HG03095 (cell line): Measurements from ENCODE around the gene ARHGEF10L.
"Not testable (repeated sequence)": the region's sequence is repeated elsewhere in the genome, so short reads cannot be mapped to it uniquely, and the experiment has no call there.

ENCODE experiments used
- ATAC-seq: cut with Tn5 transposase; IDR thresholded peaks from one replicate; pipeline ENCODE4 v1.9.1; 2021; ENCODE audit warnings: moderate library complexity; ENCODE audit not compliant: unreplicated experiment

The ARHGEF10L gene

GRCh38 chr1:17729248-17729647 lies 189.8 kb downstream of the ARHGEF10L start:
- no peak for ATAC-seq

GRCh38 chr1:17729909-17730308 lies 190.4 kb downstream of the ARHGEF10L start:
- ATAC-seq = no peak

- no peak for ATAC-seq
These were observed 192.0 kb downstream of the ARHGEF10L start for GRCh38 chr1:17731460-17731859.

GRCh38 chr1:17732475-17732874 lies 193.0 kb downstream of the ARHGEF10L start:
- ATAC-seq = no peak

DNA sequence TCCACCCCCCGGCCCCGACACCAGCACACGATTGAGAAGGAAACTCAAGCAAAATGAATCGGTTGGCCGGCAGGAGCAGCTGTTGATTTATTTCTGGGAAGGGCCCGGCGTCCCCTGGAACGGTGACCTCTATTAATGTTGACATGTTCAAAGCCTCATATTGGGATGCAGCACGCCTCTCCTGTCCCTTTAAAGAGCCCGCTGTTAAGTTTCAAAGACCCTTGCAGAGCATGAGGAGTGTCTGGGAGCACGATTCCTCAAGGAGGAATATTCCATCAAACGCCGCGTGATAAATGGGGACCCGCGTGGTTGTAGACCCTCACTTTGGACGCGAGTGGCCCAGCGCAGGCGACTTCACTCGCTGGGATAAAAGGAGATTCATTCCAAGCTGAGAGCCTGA lies 194.2 kb downstream of the ARHGEF10L start:
- no peak for ATAC-seq

DNA sequence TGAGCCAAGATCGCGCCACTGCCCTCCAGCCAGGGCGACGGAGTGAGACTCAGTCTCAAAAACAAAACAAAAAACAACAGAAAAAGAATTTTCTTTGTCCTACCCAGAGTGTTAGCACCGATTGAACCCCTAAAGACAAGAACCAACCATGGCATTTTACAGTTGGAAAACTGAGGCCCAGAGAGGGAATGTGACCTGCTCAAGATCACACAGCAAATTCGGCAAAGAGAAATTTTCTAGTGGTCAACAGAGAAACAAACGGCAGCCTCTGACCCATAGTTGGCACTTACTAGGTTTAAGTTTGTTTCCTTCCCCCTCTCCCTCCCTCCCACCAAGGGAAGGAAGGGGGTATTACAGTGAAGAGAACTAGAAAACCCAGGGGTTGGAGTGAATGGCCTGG lies 195.1 kb downstream of the ARHGEF10L start:
- no peak for ATAC-seq

- ATAC-seq = no peak
These were observed 195.8 kb downstream of the ARHGEF10L start for GRCh38 chr1:17735348-17735747.

- no peak for ATAC-seq
These were observed 196.3 kb downstream of the ARHGEF10L start for GRCh38 chr1:17735793-17736192.

DNA sequence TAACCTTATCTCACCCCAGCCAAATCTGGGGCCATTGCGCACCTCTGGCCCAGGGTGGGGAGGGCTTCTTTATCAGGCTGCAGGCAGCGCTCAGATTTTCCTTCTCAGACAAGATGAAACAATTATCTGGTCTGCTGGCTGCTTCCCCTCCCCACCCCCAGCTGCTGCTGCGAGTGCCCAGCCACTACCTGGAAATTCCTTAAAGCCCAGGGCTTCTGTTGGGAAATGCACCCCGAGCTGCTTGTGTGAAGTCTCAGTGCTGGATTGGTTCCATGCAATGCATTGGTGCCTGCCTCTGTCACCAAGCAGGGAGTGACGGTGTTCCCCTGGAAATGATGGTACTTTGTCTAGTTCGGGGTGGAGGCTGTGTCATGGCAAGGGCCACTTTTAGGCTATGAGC lies 197.1 kb downstream of the ARHGEF10L start:
- ATAC-seq = no peak

GRCh38 chr1:17739050-17739449 lies 199.6 kb downstream of the ARHGEF10L start:
- no peak for ATAC-seq

- no peak for ATAC-seq
These were observed 201.6 kb downstream of the ARHGEF10L start for GRCh38 chr1:17741052-17741451.

GRCh38 chr1:17742583-17742982 lies 203.1 kb downstream of the ARHGEF10L start:
- no peak for ATAC-seq

- ATAC-seq = no peak
These were observed 203.6 kb downstream of the ARHGEF10L start for GRCh38 chr1:17743008-17743647.

- ATAC-seq = no peak
These were observed 204.4 kb downstream of the ARHGEF10L start for GRCh38 chr1:17743925-17744324.

DNA sequence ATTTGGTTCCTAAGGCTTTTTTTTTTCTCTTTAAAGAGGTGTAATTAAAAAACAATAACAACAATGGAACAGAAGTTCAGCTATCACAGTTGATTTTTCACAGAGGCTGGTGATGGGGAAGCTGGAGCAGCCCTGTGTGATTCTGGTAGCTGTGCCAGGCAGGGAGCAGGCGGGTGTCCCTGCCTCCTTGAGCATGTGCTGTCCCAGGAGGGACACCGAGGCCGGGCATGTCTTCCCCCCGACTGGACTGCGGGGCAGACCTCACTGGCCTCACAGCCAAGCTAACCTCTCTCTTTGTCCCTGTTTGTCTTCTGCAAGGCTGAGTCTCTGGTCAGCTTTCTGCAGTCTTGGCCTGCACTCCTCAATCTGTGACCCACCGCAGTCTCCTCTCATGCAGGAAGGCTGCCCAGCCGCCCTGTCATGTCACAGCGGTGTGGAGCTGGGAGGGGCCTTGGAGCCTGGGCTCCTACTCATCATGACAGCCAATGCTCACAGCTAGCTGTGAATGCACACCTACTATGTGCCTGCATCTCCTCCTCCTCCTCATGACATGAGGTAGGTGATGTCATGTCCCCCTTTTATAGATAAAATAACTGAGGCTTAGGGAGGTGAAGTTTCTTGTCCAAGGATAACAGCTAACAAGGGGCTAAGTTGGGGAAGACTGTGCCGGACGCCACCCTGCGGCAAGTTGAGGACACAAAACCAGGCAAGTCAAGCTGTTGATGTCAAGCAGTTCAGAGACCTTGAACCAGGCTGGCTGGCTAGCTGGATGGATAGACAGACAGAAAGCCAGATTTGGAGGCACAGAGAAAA lies 205.4 kb downstream of the ARHGEF10L start:
- no peak for ATAC-seq

GRCh38 chr1:17745479-17745955 lies 206.0 kb downstream of the ARHGEF10L start:
- no peak for ATAC-seq

- ATAC-seq = not testable (repeated sequence)
These were observed 206.8 kb downstream of the ARHGEF10L start for GRCh38 chr1:17746281-17746680.

- no peak for ATAC-seq
These were observed 207.4 kb downstream of the ARHGEF10L start for GRCh38 chr1:17746920-17747319.
